K562 (cell line): ENCODE data around the gene APBA2. TPM values are rescaled to one million over a fixed set of nuclear protein-coding genes. Genes with fewer than 3 reads are reported as not detected.

ENCODE experiments used
- BMI1 ChIP-seq: fragments of 150-350 bp; IDR thresholded peaks from 2 replicates; pipeline ENCODE4 v1.6.1; 2014; ENCODE audit warnings: low read length
- CBX3 ChIP-seq, 2 experiments: IDR thresholded peaks; 1 replicate in 1 of 2; 2 replicates in 1 of 2; pipeline ENCODE4 v1.6.1; 2012; ENCODE audit warnings: inconsistent platforms in 2 of 2, low read length in 2 of 2, borderline replicate concordance in 1 of 2, control low read depth in 1 of 2
- CREB1 ChIP-seq, 2 experiments: sonication (generic) in 1 of 2; formaldehyde crosslinking in 1 of 2; IDR thresholded peaks; 2 replicates each; pipeline versions ENCODE4 v1.6.1 to v1.8.0; 2012 to 2022; ENCODE audit warnings: inconsistent platforms in 1 of 2, mild to moderate bottlenecking in 1 of 2, missing genetic modification reagents in 1 of 2, moderate library complexity in 1 of 2
- ELF2 ChIP-seq: fragments of 250-450 bp; sonication (Bioruptor Pico); IDR thresholded peaks from 2 replicates; pipeline ENCODE4 v1.5.0; 2021; ENCODE audit warnings: mild to moderate bottlenecking
- EP300 ChIP-seq: IDR thresholded peaks from 2 replicates; pipeline ENCODE4 v1.6.1; 2012; ENCODE audit warnings: low read length, improper control_type of control experiment
- GABPA ChIP-seq: fragments of 200-800 bp; sonication (Bioruptor generic); conservative IDR thresholded peaks from 2 replicates; pipeline ENCODE4 v1.6.1; 2016; ENCODE audit warnings: low read depth, missing genetic modification characterization, missing compliant biosample characterization
- HDAC6 ChIP-seq: IDR thresholded peaks from 2 replicates; pipeline ENCODE4 v1.6.1; 2012; ENCODE audit warnings: low read depth, mild to moderate bottlenecking, control low read depth, inconsistent platforms, low read length, moderate library complexity
- HMGN3 ChIP-seq: IDR thresholded peaks from 2 replicates; pipeline ENCODE4 v1.6.1; 2011; ENCODE audit warnings: borderline replicate concordance, low read depth, mild to moderate bottlenecking, mixed read lengths, low read length; ENCODE audit not compliant: insufficient read length; ENCODE audit errors: extremely low read depth
- KAT7 ChIP-seq: sonication (generic); formaldehyde crosslinking; IDR thresholded peaks from 2 replicates; pipeline ENCODE4 v1.8.0; 2022; ENCODE audit warnings: missing genetic modification reagents, mild to moderate bottlenecking, borderline replicate concordance
- KLF10 ChIP-seq: fragments of 250-450 bp; sonication (Bioruptor Pico); IDR thresholded peaks from 2 replicates; pipeline ENCODE4 v1.6.1; 2021; ENCODE audit warnings: matching md5 sums
- MYBL2 ChIP-seq, 2 experiments: fragments of 450-650 bp in 1 of 2; sonication (generic) in 1 of 2; formaldehyde crosslinking in 1 of 2; IDR thresholded peaks; 2 replicates each; pipeline versions ENCODE4 v1.6.1 to v1.8.1; 2017 to 2022; ENCODE audit warnings: borderline replicate concordance in 1 of 2, inconsistent platforms in 1 of 2, low read depth in 1 of 2, mild to moderate bottlenecking in 1 of 2, missing genetic modification reagents in 1 of 2, moderate library complexity in 1 of 2
- RFX7 ChIP-seq: fragments of 250-450 bp; sonication (Bioruptor Pico); IDR thresholded peaks from 2 replicates; pipeline ENCODE4 v1.5.1; 2021; ENCODE audit warnings: mild to moderate bottlenecking
- SMARCE1 ChIP-seq: fragments of 450-650 bp; IDR thresholded peaks from 2 replicates; pipeline ENCODE4 v1.7.1; 2016; ENCODE audit warnings: mild to moderate bottlenecking
- SOX6 ChIP-seq: fragments of 450-650 bp; IDR thresholded peaks from 2 replicates; pipeline ENCODE4 v1.6.1; 2014; ENCODE audit warnings: mild to moderate bottlenecking
- TAF1 ChIP-seq: IDR thresholded peaks from 2 replicates; pipeline ENCODE4 v1.6.1; 2011; ENCODE audit warnings: mild to moderate bottlenecking, low read length, moderate library complexity; ENCODE audit not compliant: insufficient read depth, control insufficient read depth, severe bottlenecking; ENCODE audit errors: extremely low read depth
- TRIM28 ChIP-seq: fragments of 450-650 bp; IDR thresholded peaks from 2 replicates; pipeline ENCODE4 v1.6.1; 2017
- XRCC5 ChIP-seq: fragments of 200-400 bp; formaldehyde crosslinking; IDR thresholded peaks from 2 replicates; pipeline ENCODE4 v1.6.1; 2017; ENCODE audit warnings: low read depth, mild to moderate bottlenecking, low read length
- ZBTB7A ChIP-seq: IDR thresholded peaks from 2 replicates; pipeline ENCODE4 v1.6.1; 2011; ENCODE audit warnings: low read depth, mild to moderate bottlenecking, low read length, moderate library complexity, borderline replicate concordance; ENCODE audit not compliant: control insufficient read depth
- ZNF121 ChIP-seq: sonication (generic); formaldehyde crosslinking; conservative IDR thresholded peaks from 2 replicates; pipeline ENCODE4 v1.8.0; 2022; ENCODE audit warnings: missing genetic modification reagents
- ZNF282 ChIP-seq: sonication (generic); formaldehyde crosslinking; IDR thresholded peaks from 2 replicates; pipeline ENCODE4 v1.8.1; 2023; ENCODE audit warnings: missing genetic modification reagents
- ZNF436 ChIP-seq: fragments of 250-450, 450-650 bp; sonication (Bioruptor Pico); formaldehyde crosslinking; IDR thresholded peaks from 2 replicates; pipeline ENCODE4 v1.7.0; 2020; ENCODE audit warnings: mild to moderate bottlenecking
- ZNF445 ChIP-seq: fragments of 250-450 bp; sonication (Bioruptor Pico); IDR thresholded peaks from 2 replicates; pipeline ENCODE4 v1.4.0; 2020; ENCODE audit warnings: low read depth, mild to moderate bottlenecking, moderate library complexity
- ZNF717 ChIP-seq: fragments of 250-450 bp; sonication (Bioruptor Pico); IDR thresholded peaks from 2 replicates; pipeline ENCODE4 v1.5.0; 2021
- polyA plus RNA-seq, 8 experiments: library from polyadenylated mRNA; depleted of rRNA in 4 of 8; stranded (reverse) in 5 of 8; unstranded in 3 of 8; fragments of >200 nt; fragmentation: Nextera tagmentation in 2 of 8; fragmentation: Illumina TruSeq in 1 of 8; extraction: Ambion mirVana in 2 of 8; extraction: Trizol in 1 of 8; gene quantifications; 2 replicates each; pipeline versions ENCODE4 v1.2.1 to v1.2.3, GENCODE V29; 2011 to 2014; ENCODE audit warnings: inconsistent platforms in 1 of 8, missing spikeins in 1 of 8
- total RNA-seq, 7 experiments: library from RNA; depleted of rRNA in 6 of 7; stranded (reverse); fragments of >200 nt in 6 of 7; fragmentation: Illumina TruSeq in 2 of 7; extraction: Trizol in 2 of 7; gene quantifications; 2 replicates each; pipeline versions ENCODE4 v1.2.1 to v1.2.3, GENCODE V29; 2011 to 2021; ENCODE audit warnings: low replicate concordance in 1 of 7
- TF ChIP-seq, protein P1 (sequence below): sonication (generic); formaldehyde crosslinking; IDR thresholded peaks from 2 replicates; pipeline ENCODE4 v1.8.0; 2022; ENCODE audit warnings: missing genetic modification reagents, mild to moderate bottlenecking, borderline replicate concordance
- TF ChIP-seq, protein P2 (sequence below): sonication (generic); formaldehyde crosslinking; IDR thresholded peaks from 2 replicates; pipeline ENCODE4 v1.8.0; 2022; ENCODE audit warnings: mild to moderate bottlenecking, missing genetic modification reagents

APBA2 gene
- total and polyA plus RNA-seq, 9 of the 15 experiments (the other 6 are each of a cell fraction or from before 2014, with no cell fraction given), result 0.24 to 40.9 (median 25.2) TPM

DNA sequence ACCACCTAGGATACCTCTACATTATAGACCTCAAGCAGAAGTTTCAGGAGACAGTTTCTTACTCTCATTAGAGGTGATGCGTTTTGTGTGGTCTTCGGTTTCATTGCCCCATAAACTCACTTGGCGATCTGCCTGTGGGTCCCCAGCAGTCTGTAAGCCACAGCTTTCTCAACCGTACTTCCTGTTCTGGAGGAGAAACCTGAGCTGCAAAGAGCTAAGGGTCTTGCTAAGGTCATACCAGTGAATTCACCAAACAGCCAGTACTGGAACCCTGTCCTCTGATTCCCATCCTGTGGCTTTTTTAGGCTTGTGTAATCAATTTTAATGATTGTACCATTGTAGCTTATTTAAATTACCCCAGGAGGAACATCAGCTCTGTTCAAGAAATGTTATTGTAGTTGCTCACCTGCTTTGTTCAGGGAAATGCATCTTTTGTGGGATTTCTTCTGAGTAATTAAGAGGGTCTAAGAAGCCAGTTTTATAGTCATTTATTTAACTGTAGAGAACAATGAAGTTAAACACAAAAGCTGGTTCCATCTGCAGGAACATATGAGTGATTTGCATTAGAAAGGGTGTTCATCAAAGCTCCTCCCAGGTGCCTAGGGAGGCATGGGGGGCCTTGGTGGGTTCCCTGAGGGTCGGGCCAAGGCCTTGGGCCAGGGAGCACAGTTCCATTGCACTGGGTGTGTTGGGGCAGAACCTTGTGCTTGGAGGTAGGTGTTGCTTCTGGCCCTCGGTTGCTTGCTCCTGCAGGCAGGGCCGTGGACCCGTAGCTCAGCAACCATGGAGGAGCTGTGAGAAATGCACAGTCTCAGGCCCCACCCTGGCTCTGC is 69.6 kb downstream of the APBA2 start (continued):
- TF ChIP-seq ZBTB7A, result peak; percentile 73; the same call in 1 of the 2 replicates
- TF ChIP-seq ZNF436 (CRISPR knock-in tag), result no peak
- TF ChIP-seq XRCC5, result no peak
- TF ChIP-seq SOX6, result peak; percentile 28; the same call in 1 of the 2 replicates
- peak; percentile 50; the same call in 1 of the 2 replicates for TF ChIP-seq ELF2 (CRISPR knock-in tag)
- no peak for TF ChIP-seq CREB1 (IDR thresholded peaks at IDR 0.05)
- 0 out of 2 replicates have a peak, but pooled peaks have one; percentile 45 for TF ChIP-seq CREB1 (CRISPR knock-in tag; IDR thresholded peaks at IDR 0.05)
- peak; percentile 57; the same call in 1 of the 2 replicates for TF ChIP-seq SMARCE1
- TF ChIP-seq ZNF121 (CRISPR knock-in tag), result no peak
- TF ChIP-seq BMI1, result no peak
- no peak for TF ChIP-seq ZNF445
- TF ChIP-seq HMGN3, result no peak
- no peak for TF ChIP-seq HDAC6
- TF ChIP-seq MYBL2 (IDR thresholded peaks at IDR 0.05; ENCODE audit: low read depth), result no peak
- TF ChIP-seq MYBL2 (CRISPR knock-in tag; IDR thresholded peaks at IDR 0.05; ENCODE audit: borderline replicate concordance), result no peak
- no peak for TF ChIP-seq CBX3 (IDR thresholded peaks at IDR 0.05; ENCODE audit: borderline replicate concordance in 1 of 2, low read length in 2 of 2)
- TF ChIP-seq KAT7, result 0 out of 2 replicates have a peak, but pooled peaks have one; percentile 38
- no peak for TF ChIP-seq TAF1
- no peak for TF ChIP-seq TRIM28
- no peak for TF ChIP-seq KLF10 (CRISPR knock-in tag)
- TF ChIP-seq, protein P1, sequence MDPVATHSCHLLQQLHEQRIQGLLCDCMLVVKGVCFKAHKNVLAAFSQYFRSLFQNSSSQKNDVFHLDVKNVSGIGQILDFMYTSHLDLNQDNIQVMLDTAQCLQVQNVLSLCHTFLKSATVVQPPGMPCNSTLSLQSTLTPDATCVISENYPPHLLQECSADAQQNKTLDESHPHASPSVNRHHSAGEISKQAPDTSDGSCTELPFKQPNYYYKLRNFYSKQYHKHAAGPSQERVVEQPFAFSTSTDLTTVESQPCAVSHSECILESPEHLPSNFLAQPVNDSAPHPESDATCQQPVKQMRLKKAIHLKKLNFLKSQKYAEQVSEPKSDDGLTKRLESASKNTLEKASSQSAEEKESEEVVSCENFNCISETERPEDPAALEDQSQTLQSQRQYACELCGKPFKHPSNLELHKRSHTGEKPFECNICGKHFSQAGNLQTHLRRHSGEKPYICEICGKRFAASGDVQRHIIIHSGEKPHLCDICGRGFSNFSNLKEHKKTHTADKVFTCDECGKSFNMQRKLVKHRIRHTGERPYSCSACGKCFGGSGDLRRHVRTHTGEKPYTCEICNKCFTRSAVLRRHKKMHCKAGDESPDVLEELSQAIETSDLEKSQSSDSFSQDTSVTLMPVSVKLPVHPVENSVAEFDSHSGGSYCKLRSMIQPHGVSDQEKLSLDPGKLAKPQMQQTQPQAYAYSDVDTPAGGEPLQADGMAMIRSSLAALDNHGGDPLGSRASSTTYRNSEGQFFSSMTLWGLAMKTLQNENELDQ (CRISPR knock-in tag), result no peak
- no peak for TF ChIP-seq RFX7
- TF ChIP-seq EP300, result peak; percentile 82
- TF ChIP-seq ZNF717 (CRISPR knock-in tag), result no peak
- TF ChIP-seq, protein P2, sequence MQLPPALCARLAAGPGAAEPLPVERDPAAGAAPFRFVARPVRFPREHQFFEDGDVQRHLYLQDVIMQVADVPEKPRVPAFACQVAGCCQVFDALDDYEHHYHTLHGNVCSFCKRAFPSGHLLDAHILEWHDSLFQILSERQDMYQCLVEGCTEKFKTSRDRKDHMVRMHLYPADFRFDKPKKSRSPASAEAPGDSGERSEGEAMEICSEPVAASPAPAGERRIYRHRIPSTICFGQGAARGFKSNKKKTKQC (CRISPR knock-in tag), result no peak
- TF ChIP-seq GABPA, result no peak; the same call in 1 of the 2 replicates
- no peak for TF ChIP-seq ZNF282 (CRISPR knock-in tag)
